COR-L47 (cell line): ENCODE measurements around the gene SH3TC1.

ENCODE experiments used
- DNase-seq: peaks from one replicate; lab custom pipeline; 2025; lab: John Stamatoyannopoulos, UW

SH3TC1 gene

DNA sequence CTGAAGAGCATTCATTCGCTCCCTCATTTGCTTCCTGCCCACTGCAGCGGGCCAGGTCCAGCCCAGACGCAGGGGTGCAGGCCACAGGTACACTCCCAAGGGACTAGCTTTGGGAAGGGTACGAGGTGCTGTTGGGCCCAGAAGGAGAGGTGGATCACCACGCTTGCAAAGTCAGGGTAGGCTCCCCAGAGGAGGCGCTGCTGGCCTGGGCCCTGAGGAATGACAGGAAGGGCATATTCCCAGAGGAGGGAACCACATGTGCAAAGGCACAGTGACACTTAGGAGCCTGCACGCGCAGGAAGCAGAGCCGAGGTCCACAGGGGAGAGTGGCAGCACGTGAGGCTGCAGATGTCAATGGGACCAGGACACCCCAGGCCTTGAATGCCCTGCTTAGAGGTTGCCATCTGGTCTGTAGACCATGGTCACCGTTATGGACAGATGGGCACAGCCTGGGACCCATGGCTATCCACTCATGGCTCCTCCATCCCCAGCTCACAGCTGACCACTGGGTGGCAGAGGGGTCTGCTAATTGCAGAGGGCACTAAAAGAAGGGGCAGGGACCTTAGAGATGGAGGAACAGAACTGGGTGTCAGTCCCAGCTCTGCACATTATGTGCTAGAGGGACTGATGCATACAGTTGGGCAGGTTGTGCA, 78.4 kb downstream of the SH3TC1 start:
- DNase-seq, result no peak

DNA sequence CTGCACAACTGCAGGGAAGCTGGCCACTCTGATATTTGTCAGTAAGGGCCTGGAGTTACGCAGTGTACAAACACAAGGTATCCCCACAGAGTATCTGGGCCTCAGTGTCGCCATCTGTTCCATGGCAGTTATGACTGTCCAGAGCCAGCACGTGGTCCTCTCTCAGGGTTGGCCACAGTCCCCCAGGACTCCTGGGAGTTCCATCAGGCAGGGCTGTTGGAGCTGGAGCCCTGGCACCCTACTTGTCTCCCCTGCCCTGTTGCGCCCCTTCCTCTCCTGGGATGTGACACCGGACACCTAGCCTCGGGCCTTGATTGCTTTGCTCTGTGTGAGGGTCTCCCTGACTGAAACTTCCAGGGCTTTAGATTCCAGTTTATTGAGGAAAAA, 78.9 kb downstream of the SH3TC1 start:
- DNase-seq, result no peak

GRCh38 chr4:8278421-8279287, 79.6 kb downstream of the SH3TC1 start:
- no peak for DNase-seq

DNA sequence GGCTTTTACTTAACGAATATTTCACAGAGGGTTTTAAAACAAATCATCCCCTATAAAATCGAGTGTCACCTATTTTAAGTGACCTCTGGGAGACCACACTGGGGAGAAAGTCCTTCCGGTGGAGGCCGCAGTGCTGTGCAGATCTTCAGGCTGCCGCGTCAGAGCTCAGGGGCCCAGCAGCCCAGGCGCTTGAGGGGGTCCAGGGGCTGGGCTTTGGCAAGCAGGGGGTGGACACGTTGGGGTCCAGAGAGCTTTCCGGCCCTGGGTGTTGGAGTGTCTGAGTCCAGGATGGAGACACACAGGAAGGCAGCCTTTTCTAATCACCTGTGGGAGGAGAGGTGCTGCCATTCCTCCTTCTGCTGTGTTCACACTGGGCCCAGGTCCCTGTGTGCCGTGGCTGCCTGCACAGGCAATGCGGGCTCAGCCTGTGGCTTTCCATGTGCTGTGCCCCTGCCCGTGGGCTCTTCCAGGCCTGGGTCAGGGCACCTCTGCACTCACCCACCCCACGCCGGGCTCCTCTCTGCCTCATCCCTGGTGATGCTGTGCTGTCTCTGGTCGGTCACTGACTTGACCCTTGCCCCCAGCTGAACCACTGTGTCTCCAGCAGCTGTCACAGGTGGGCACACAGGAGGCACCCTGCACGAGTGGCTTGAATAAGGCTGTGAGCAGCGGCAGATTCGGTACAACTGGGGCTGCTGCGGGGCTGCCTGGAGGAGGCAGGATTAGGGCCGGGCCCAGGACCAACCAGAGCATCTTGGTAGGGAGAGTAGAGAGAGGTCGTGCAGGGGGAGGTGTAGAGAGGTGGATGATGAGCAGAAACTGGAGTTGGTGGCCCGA, 80.4 kb downstream of the SH3TC1 start:
- DNase-seq, result no peak

- no peak for DNase-seq
These were observed 81.2 kb downstream of the SH3TC1 start for GRCh38 chr4:8280158-8280875.

- DNase-seq, result no peak
These were observed 81.9 kb downstream of the SH3TC1 start for GRCh38 chr4:8280876-8281440.

GRCh38 chr4:8281519-8282133, 82.5 kb downstream of the SH3TC1 start:
- no peak for DNase-seq

GRCh38 chr4:8282134-8282641, 83.1 kb downstream of the SH3TC1 start:
- DNase-seq, result no peak

- DNase-seq, result no peak
These were observed 83.7 kb downstream of the SH3TC1 start for GRCh38 chr4:8282742-8283141.

DNA sequence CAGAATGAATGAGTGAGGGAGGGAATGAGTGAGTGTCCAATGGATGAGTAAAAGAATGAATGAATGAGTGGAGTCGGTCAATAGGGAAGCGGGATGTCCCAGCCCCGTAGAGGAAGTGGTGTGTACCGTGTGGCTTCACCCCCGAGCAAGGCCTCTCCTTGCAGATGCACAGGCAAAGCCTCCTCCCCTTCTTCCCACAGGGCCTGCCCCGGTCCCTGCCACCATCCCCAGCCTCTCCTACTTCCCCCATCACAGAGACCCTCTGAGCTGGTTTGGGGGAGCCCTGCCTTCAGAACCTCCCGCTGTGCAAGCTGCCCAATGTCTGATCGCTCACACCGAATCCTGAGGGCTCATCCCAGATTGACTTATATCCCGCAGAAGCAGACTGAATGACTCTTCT, 84.1 kb downstream of the SH3TC1 start:
- no peak for DNase-seq

DNA sequence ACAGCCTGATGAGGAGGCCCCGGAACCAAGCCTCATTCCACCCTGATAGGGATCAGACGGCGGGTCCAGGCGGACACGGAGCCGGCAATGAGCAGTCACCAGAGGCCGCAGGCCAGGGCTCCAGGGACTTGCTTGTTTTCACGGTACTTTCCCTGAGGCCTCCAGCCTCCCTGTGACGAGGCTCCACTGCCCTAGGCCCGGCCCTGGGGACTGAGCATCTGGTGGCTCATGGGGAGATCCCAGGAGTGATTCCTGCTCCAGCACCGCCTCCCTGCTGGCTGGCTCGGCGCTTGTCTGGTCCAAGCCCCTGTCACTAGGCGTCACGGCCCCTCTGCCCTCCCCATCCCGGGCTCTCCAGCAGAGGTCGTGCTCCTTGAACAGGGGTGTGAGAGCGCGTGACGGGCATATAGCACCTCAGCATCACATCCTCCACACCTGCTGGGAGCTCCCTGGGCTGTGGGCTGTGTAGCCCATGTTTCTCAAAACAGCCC, 84.6 kb downstream of the SH3TC1 start:
- no peak for DNase-seq

GRCh38 chr4:8284391-8284790, 85.3 kb downstream of the SH3TC1 start:
- no peak for DNase-seq

DNA sequence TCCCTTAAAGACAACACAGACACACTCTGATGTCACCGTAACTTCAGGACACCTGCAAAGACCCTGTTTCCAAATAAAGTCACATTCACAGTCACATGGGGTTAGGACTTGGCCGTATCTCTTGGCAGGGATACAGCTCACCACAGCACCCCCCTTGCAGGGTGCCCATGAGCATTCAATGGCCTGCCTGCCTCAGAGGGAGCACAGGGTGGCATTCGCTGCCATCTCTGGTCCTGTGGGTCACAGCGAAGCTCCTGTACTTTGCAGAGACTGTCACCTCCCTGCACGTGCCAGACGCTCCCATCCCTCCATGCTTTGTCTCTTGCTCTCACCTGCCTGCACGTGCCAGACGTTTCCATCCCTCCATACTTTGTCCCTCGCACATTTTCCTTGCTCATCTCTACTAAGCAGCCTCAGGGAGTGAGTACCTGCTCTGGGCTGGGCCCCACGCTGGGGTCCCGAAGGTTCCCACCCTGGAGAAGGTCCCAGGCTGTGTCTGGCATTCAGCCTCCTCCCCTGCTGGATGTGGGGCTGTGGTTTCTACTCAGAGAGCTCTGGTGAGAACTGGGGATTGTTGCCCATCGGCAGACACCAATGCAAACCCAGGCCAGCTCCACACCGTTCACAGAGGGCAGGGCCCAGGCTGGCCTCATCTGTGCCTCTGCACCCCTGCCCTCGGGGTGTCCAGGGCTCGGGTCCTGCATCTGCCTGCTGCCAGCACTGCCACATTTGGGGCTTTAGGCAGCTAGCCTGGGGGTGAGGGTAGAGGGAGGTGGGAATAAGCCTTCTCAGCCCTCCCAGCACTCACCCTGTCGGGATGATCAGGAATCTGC, 86.3 kb downstream of the SH3TC1 start:
- DNase-seq, result no peak

DNA sequence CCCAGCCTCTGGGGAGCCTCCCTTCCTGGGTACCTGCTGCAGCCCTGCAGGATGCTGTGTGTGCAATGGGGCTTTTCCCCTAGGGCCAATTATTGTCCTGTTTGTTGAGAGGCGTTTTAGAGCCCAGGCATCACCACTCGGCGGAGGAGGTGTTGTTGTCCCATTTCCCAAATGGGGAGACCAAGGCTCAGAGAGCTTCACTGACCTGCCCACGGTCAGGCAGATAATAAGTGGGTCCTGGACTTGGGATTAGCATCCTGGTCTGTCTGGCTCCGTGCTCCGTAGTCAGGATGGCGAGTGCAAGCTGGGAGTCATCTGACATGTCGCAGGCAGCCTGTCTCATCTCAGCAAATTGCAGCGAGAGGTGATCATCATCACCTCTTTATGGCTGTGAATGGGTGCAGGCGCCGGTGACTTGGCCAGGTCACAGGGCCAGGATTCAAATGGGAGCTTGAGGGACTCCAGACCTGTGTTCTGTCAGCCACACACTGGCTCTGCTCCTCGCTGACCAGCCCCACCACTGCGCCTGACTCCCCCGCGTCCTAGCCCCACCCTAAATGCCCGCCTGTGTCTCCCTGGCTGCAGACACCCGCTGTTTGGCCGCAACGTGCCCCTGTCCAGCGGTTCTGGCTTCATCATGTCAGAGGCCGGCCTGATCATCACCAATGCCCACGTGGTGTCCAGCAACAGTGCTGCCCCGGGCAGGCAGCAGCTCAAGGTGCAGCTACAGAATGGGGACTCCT, 87.1 kb downstream of the SH3TC1 start:
- no peak for DNase-seq

DNA sequence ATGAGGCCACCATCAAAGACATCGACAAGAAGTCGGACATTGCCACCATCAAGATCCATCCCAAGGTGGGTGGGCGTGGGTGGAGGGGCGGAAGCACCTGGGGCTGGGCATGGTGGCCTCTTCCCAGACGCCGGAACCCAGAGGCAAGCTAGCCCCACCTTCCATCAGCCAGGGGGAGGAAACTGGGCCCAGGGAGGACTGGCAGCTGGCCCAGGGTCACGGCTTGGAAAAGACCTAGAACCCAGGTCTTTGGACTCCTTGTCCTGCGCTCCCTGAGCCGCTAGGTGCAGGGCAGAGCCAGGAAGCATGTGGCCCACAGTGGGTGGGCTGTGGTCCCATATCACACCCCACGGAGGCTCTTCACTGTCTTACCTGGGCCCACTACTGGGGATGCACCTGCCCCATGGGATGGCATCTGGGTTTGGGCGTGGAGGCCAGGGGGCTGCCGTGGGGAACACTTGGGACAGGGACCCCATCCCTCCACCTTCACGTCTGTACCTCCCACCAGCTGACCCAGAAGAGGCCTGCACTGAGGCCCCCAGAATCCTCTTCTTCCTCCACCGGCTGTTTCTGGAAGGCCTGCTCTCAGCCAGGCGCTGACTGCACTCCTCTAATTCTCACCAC, 87.7 kb downstream of the SH3TC1 start:
- DNase-seq, result no peak

DNA sequence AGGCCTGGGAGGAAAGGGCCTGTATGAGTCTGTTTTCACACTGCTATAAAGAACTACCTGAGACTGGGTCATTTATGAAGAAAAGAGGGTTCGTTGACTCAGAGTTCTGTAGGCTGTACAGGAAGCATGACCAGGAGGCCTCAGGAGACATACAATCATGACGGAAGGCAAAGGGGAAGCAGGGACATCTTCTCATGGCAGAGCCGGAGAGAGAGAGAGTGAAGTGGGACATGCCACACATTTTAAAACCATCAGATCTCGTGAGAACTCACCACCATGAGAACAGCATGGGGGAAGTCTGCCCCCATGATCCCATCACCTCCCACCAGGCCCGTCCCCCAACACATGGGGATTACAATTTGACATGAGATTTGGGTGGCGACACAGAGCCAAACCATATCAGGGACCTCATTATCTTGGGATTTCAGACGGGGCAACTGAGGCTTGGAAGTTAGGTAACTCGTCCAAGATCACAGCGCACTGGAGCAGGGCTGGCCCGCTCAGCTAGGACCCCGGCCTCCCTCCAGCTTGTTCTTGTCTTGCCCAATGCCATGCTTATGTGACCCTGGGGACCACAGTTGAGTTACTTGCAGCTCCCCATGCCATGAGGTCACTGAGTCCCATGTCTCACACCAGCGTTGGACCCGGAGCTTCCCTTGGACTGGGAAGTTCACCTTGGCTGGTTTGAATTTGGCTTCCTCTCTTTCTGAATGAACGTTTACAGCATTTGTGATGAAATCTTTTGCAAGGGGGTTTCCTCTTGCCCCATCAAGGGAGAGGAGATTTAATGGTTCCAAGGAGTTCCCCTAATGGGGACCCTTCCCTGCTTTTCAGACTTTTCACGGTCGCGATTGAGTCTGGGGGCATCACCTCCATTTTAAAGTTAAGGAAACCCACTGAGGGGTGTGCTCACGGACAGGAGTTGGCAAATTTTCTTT, 88.5 kb downstream of the SH3TC1 start:
- DNase-seq, result no peak

DNA sequence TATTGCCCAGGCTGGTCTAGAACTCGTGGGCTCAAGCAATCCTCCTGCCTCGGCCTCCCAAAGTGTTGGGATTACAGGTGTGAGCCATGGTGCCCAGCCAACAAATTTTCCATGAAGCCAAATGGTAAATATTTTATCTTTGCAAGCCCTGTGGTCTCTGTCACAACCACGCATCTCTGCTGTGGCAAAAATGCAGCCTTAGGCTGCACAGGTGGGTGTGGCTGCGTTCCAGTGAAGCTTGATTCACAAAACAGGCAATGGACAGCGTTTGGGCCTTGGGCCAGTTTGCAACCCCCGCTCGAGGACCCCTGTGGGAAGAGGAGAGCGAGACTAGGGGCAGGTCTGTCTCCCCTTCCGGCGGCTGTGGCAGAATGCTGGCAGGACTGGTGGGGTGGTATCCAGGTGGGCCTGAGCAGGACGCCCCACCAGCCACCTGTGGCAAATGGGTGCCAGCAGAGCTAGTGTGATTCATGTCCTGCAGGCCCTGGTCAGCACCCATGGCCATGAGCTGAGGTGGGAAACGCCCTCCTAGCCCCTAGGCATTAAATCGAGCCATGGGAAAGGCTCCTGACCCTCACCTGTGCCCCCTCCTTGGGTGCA, 90.2 kb downstream of the SH3TC1 start:
- no peak for DNase-seq
